Esophagus squamous epithelium (tissue), 5 donors: Measurements from ENCODE around the gene HSD3B1. TPM values are rescaled to one million over a fixed set of nuclear protein-coding genes. Genes with fewer than 3 reads are reported as not detected.

Experiments
- DNase-seq: peaks from one replicate; lab custom pipeline; 2025; lab: John Stamatoyannopoulos, UW
- H3K27ac ChIP-seq, 4 donors: fragments of 200-600 bp; sonication (generic); one replicate each; pipeline ENCODE4 v1.5.1; 2016 to 2019; ENCODE audit warnings: mild to moderate bottlenecking in 1 of 4
- H3K27me3 ChIP-seq, 4 donors: fragments of 200-600 bp; sonication (generic); 1 replicate in 3 of 4; 2 replicates in 1 of 4; pipeline versions ENCODE4 v1.5.1 to v1.6.0; 2017 to 2021; ENCODE audit warnings: antibody characterized with exemption in 1 of 4
- H3K36me3 ChIP-seq, 3 donors: fragments of 200-600 bp; sonication (generic); one replicate each; pipeline ENCODE4 v1.5.1; 2016 to 2019
- H3K4me1 ChIP-seq, 3 donors: fragments of 200-600 bp; sonication (generic); one replicate each; pipeline ENCODE4 v1.5.1; 2017 to 2019
- H3K4me3 ChIP-seq, 4 donors: fragments of 200-600 bp; sonication (generic); 1 replicate in 3 of 4; 2 replicates in 1 of 4; pipeline ENCODE4 v1.5.1; 2016 to 2019; ENCODE audit warnings: mild to moderate bottlenecking in 2 of 4, moderate library complexity in 1 of 4
- H3K9me3 ChIP-seq, 3 donors: fragments of 200-600 bp; sonication (generic); one replicate each; pipeline ENCODE4 v1.5.1; 2016 to 2019
- POLR2A ChIP-seq, 4 donors: fragments of 450-650 bp; IDR thresholded peaks; one replicate each; pipeline ENCODE4 v1.6.1; 2017; ENCODE audit warnings: antibody characterized with exemption in 4 of 4, mild to moderate bottlenecking in 4 of 4, moderate library complexity in 3 of 4
- WGBS, 2 donors: methylation state at CpG; one replicate each; pipeline ENCODE4 v1.1.5; 2018; 5-methylcytosine and 5-hydroxymethylcytosine counted together
- intact Hi-C: fragments of 100-400 bp; cut with DNase I; formaldehyde crosslinking; loops from one replicate; pipeline ENCODE4 v1.15.0; 2022
- total RNA-seq, 4 donors: library from RNA; depleted of rRNA; stranded (reverse); fragments of >200 nt; gene quantifications; one replicate each; pipeline ENCODE4 v1.1.0, GENCODE V29; 2016
- TF ChIP-seq, protein P1 (sequence below), 6 experiments: fragments of 450-650 bp in 4 of 6; fragments of 200-600 bp in 2 of 6; sonication (generic) in 2 of 6; IDR thresholded peaks; one replicate each; pipeline ENCODE4 v1.5.1; 2016 to 2019; ENCODE audit warnings: antibody characterized with exemption in 6 of 6, mild to moderate bottlenecking in 4 of 6, moderate library complexity in 4 of 6
- donor health status: DM: yes; HTN: yes; CAD: no.

Gene HSD3B1
- total RNA-seq: not detected

- no peak within 1 kb of the TSS for H3K27ac ChIP-seq
- intact Hi-C loops: no loop called here
- no peak for DNase-seq
- H3K4me3 ChIP-seq: no peak within 1 kb of the TSS
- H3K27me3 ChIP-seq: no peaks in the 10 kb centered on the region
- H3K9me3 ChIP-seq: no peaks in the 10 kb centered on the region
- no peaks in the 10 kb centered on the region for H3K36me3 ChIP-seq
- no peak for TF ChIP-seq POLR2A (IDR thresholded peaks at IDR 0.05)
- TF ChIP-seq, protein P1, sequence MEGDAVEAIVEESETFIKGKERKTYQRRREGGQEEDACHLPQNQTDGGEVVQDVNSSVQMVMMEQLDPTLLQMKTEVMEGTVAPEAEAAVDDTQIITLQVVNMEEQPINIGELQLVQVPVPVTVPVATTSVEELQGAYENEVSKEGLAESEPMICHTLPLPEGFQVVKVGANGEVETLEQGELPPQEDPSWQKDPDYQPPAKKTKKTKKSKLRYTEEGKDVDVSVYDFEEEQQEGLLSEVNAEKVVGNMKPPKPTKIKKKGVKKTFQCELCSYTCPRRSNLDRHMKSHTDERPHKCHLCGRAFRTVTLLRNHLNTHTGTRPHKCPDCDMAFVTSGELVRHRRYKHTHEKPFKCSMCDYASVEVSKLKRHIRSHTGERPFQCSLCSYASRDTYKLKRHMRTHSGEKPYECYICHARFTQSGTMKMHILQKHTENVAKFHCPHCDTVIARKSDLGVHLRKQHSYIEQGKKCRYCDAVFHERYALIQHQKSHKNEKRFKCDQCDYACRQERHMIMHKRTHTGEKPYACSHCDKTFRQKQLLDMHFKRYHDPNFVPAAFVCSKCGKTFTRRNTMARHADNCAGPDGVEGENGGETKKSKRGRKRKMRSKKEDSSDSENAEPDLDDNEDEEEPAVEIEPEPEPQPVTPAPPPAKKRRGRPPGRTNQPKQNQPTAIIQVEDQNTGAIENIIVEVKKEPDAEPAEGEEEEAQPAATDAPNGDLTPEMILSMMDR (IDR thresholded peaks at IDR 0.05): no peak
- H3K4me1 ChIP-seq: no peaks in the 10 kb centered on the region
- WGBS, 2 donors: 63 to 73% methylated on average over 1 of the region's 1 CpG
These were observed at the start of gene HSD3B1 for GRCh38 chr1:119506941-119507340. TSS of gene HSD3B1 (plus strand) at chr1:119507210. CDS start at chr1:119507477, 267 bp downstream.

DNA sequence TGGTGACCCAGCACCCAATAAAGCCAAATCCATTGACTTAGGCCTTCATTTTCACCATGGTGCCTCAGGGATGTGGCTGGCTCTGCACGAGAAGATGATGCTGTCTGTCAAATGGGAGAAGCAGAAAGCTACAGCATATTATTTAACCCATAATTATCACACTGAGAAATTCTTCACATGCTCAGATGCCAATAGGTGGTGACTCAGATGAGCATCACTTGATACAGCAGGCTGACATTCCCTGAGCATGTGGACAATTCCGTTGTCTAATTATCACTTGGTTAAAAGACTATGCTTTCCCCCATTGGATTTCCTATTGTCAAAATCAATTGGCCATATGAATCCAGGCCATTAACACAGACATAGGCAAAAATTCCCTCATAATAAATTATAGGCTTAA lies 44.0 kb upstream of the HSD3B1 start:
- no peaks in the 10 kb centered on the region for H3K36me3 ChIP-seq
- no peaks in the 10 kb centered on the region for H3K9me3 ChIP-seq
- DNase-seq: no peak
- TF ChIP-seq POLR2A (IDR thresholded peaks at IDR 0.05): no peak
- TF ChIP-seq, protein P1 (IDR thresholded peaks at IDR 0.05): no peak
- intact Hi-C loops: no loop called here
- H3K27me3 ChIP-seq: no peaks in the 10 kb centered on the region
- no peak overlapping the region for H3K4me3 ChIP-seq
- 56 to 69% methylated on average over 2 of the region's 2 CpGs for WGBS, 2 donors
- H3K4me1 ChIP-seq: peaks cover 12 to 16% (median 13%) of the 10 kb centered on the region in 3 donors
- no peak overlapping the region for H3K27ac ChIP-seq

DNA sequence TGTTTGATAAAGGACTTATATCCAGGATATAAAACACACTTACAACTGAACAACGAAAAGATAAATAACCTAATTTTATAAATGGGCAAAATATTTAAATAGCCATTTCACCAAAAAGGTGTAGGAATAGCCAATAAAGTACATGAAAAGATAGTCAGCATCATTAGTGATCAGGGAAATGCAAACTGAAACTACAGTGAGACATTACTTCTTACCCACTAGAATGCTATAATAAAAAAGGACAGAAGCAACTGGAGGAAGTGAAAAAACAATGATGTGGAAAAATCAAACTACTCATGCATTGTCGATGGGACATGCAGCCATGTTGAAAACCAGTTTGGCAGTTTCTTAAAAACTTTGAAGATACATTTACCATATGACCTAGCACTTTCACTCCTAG lies 43.4 kb upstream of the HSD3B1 start:
- H3K36me3 ChIP-seq: no peaks in the 10 kb centered on the region
- no peaks in the 10 kb centered on the region for H3K9me3 ChIP-seq
- no peaks in the 10 kb centered on the region for H3K27me3 ChIP-seq
- no peak overlapping the region for H3K4me3 ChIP-seq
- WGBS, 2 donors: 56 to 64% methylated on average over 2 of the region's 2 CpGs
- DNase-seq: no peak
- no peak overlapping the region for H3K27ac ChIP-seq
- intact Hi-C loops: no loop called here
- peaks cover 12 to 22% (median 13%) of the 10 kb centered on the region in 3 donors for H3K4me1 ChIP-seq
- TF ChIP-seq POLR2A (IDR thresholded peaks at IDR 0.05): no peak
- TF ChIP-seq, protein P1 (IDR thresholded peaks at IDR 0.05): no peak

GRCh38 chr1:119466445-119466844 lies 40.6 kb upstream of the HSD3B1 start:
- no peak for DNase-seq
- WGBS, 2 donors: 71 to 81% methylated on average over 2 of the region's 2 CpGs
- Histone ChIP-seq H3K4me3 (no peak overlapping the region), H3K9me3 (no peaks in the 10 kb centered on the region), H3K27me3 (no peaks in the 10 kb centered on the region), H3K27ac (no peak overlapping the region), H3K4me1 (peaks cover 12 to 23% (median 13%) of the 10 kb centered on the region in 3 donors), H3K36me3 (no peaks in the 10 kb centered on the region)
- intact Hi-C loops: no loop called here
- TF ChIP-seq, protein P1 (IDR thresholded peaks at IDR 0.05): no peak
- no peak for TF ChIP-seq POLR2A (IDR thresholded peaks at IDR 0.05)

DNA sequence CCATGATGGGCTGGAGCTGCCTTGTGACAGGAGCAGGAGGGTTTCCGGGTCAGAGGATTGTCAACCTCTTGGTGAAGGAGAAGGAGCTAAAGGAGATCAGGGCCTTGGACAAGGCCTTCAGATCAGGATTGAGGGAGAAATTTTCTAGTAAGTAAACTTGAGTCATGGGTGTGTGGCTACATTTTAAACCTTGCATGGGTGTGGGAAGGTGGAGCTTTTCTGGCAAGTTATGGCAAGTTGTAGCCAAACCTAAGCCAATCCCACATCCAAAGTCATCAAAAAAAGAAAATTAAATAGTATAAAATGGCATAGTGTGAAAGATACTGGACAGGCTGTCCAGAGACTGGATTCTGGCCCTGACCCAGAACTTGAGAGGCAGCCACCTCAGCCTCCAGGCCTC lies 39.8 kb upstream of the HSD3B1 start:
- 80% methylated on average over 1 of the region's 1 CpG; no CpG with 5 or more reads in 1 of the 2 donors for WGBS, 2 donors

More for the DNA sequence above, 39.8 kb upstream of the HSD3B1 start:
- no peaks in the 10 kb centered on the region for H3K27me3 ChIP-seq
- no peaks in the 10 kb centered on the region for H3K9me3 ChIP-seq
- DNase-seq: no peak
- intact Hi-C loops: no loop called here
- peak overlapping the region in 3 of 4 donors; percentile 48 to 61 (median 60) for H3K27ac ChIP-seq
- H3K4me3 ChIP-seq: no peak overlapping the region
- no peak for TF ChIP-seq POLR2A (IDR thresholded peaks at IDR 0.05)
- H3K36me3 ChIP-seq: no peaks in the 10 kb centered on the region
- peaks cover 12 to 23% (median 13%) of the 10 kb centered on the region in 3 donors for H3K4me1 ChIP-seq
